ENCODE measurements around the gene KCNJ1. TPM values are rescaled to one million over a fixed set of nuclear protein-coding genes. Genes with fewer than 3 reads are reported as not detected.

KCNJ1 gene
- total RNA-seq (not detected), polyA plus RNA-seq (not detected)

GRCh38 chr11:128867277-128867676, at the start of gene KCNJ1:
Gene KCNJ1, minus strand, starts transcription at chr11:128867296. Its CDS starts 27,053 bp downstream, at chr11:128840243.
- Histone ChIP-seq H3K9me3 (ENCODE audit: low read length) (no peaks in the 10 kb centered on the region), H3K36me3 (ENCODE audit: insufficient read depth, low read length) (no peaks in the 10 kb centered on the region), H3K27ac (ENCODE audit: low read depth, low read length) (no peak within 1 kb of the TSS), H3K27me3 (ENCODE audit: insufficient read depth, low read length, poor library complexity, severe bottlenecking) (no peaks in the 10 kb centered on the region), H3K4me3 (ENCODE audit: low read length) (no peak within 1 kb of the TSS), H3K4me1 (ENCODE audit: insufficient read depth, low read length) (no peaks in the 10 kb centered on the region)
- no peaks in the 10 kb centered on the region for H3K4me1 Mint-ChIP-seq
- ChIA-PET CTCF (no interaction called here), POLR2A (no interaction called here)
- peaks cover 0 to 4% of the 10 kb centered on the region in 2 donors for H3K27me3 Mint-ChIP-seq
- DNase-seq: no peak
- peak within 1 kb of the TSS in 1 of 8 donors; percentile 61 for H3K27ac Mint-ChIP-seq
- no peaks in the 10 kb centered on the region for H3K9me3 Mint-ChIP-seq
- no peaks in the 10 kb centered on the region for H3K36me3 Mint-ChIP-seq
- no peak within 1 kb of the TSS for H3K4me3 Mint-ChIP-seq

- DNase-seq: no peak
- no peaks in the 10 kb centered on the region for H3K9me3 ChIP-seq (ENCODE audit: low read length)
- CTCF ChIA-PET: no interaction called here
- H3K27ac ChIP-seq (ENCODE audit: low read depth, low read length): no peak overlapping the region
- Mint-ChIP-seq H3K27ac (peak overlapping the region in 1 of 8 donors; percentile 21), H3K4me1 (peaks cover 0 to 3% (median 0%) of the 10 kb centered on the region in 3 donors), H3K36me3 (peaks cover 0 to 5% (median 3%) of the 10 kb centered on the region in 3 donors), H3K27me3 (peaks cover 23 to 48% of the 10 kb centered on the region in 2 donors), H3K9me3 (peaks cover 0 to under 1% (median 0%) of the 10 kb centered on the region in 5 donors), H3K4me3 (no peak overlapping the region)
- H3K27me3 ChIP-seq (ENCODE audit: insufficient read depth, low read length, poor library complexity, severe bottlenecking): no peaks in the 10 kb centered on the region
- POLR2A ChIA-PET: no interaction called here
- no peaks in the 10 kb centered on the region for H3K4me1 ChIP-seq (ENCODE audit: insufficient read depth, low read length)
- no peak overlapping the region for H3K4me3 ChIP-seq (ENCODE audit: low read length)
- no peaks in the 10 kb centered on the region for H3K36me3 ChIP-seq (ENCODE audit: insufficient read depth, low read length)
These were observed 49.6 kb upstream of the KCNJ1 start for GRCh38 chr11:128916681-128917080.

- H3K27ac Mint-ChIP-seq: no peak overlapping the region
- peaks cover 0 to 5% (median 3%) of the 10 kb centered on the region in 3 donors for H3K36me3 Mint-ChIP-seq
- Histone ChIP-seq H3K27ac (ENCODE audit: low read depth, low read length) (no peak overlapping the region), H3K9me3 (ENCODE audit: low read length) (no peaks in the 10 kb centered on the region), H3K4me3 (ENCODE audit: low read length) (no peak overlapping the region), H3K27me3 (ENCODE audit: insufficient read depth, low read length, poor library complexity, severe bottlenecking) (no peaks in the 10 kb centered on the region), H3K4me1 (ENCODE audit: insufficient read depth, low read length) (no peaks in the 10 kb centered on the region), H3K36me3 (ENCODE audit: insufficient read depth, low read length) (no peaks in the 10 kb centered on the region)
- peaks cover 0 to 3% (median 0%) of the 10 kb centered on the region in 3 donors for H3K4me1 Mint-ChIP-seq
- no peak overlapping the region for H3K4me3 Mint-ChIP-seq
- ChIA-PET POLR2A (no interaction called here), CTCF (no interaction called here)
- DNase-seq: no peak
- H3K27me3 Mint-ChIP-seq: peaks cover 25 to 51% of the 10 kb centered on the region in 2 donors
- peaks cover 0 to 2% (median 0%) of the 10 kb centered on the region in 5 donors for H3K9me3 Mint-ChIP-seq
These were observed 49.0 kb upstream of the KCNJ1 start for GRCh38 chr11:128916037-128916572.

GRCh38 chr11:128915149-128915521, 48.0 kb upstream of the KCNJ1 start:
- Histone ChIP-seq H3K4me3 (ENCODE audit: low read length) (no peak overlapping the region), H3K27me3 (ENCODE audit: insufficient read depth, low read length, poor library complexity, severe bottlenecking) (no peaks in the 10 kb centered on the region), H3K27ac (ENCODE audit: low read depth, low read length) (no peak overlapping the region), H3K36me3 (ENCODE audit: insufficient read depth, low read length) (no peaks in the 10 kb centered on the region), H3K4me1 (ENCODE audit: insufficient read depth, low read length) (no peaks in the 10 kb centered on the region), H3K9me3 (ENCODE audit: low read length) (no peaks in the 10 kb centered on the region)
- ChIA-PET CTCF (no interaction called here), POLR2A (no interaction called here)
- H3K4me1 Mint-ChIP-seq: peaks cover 0 to 3% (median 0%) of the 10 kb centered on the region in 3 donors
- peaks cover 0 to 2% (median 0%) of the 10 kb centered on the region in 5 donors for H3K9me3 Mint-ChIP-seq
- peaks cover 0 to 5% (median 3%) of the 10 kb centered on the region in 3 donors for H3K36me3 Mint-ChIP-seq
- no peak for DNase-seq
- no peak overlapping the region for H3K27ac Mint-ChIP-seq
- H3K4me3 Mint-ChIP-seq: no peak overlapping the region
- peaks cover 21 to 53% of the 10 kb centered on the region in 2 donors for H3K27me3 Mint-ChIP-seq

GRCh38 chr11:128914216-128915148, 47.4 kb upstream of the KCNJ1 start:
- peaks cover 0 to 3% (median 0%) of the 10 kb centered on the region in 3 donors for H3K4me1 Mint-ChIP-seq
- peaks cover 0 to 2% (median 0%) of the 10 kb centered on the region in 5 donors for H3K9me3 Mint-ChIP-seq
- no peak overlapping the region for H3K4me3 Mint-ChIP-seq
- ChIA-PET POLR2A (no interaction called here), CTCF (no interaction called here)
- no peak overlapping the region for H3K27ac Mint-ChIP-seq
- H3K27me3 Mint-ChIP-seq: peaks cover 25 to 60% of the 10 kb centered on the region in 2 donors
- peaks cover 1% of the 10 kb centered on the region for H3K27me3 ChIP-seq (ENCODE audit: insufficient read depth, low read length, poor library complexity, severe bottlenecking)
- H3K36me3 Mint-ChIP-seq: peaks cover 0 to 5% (median 3%) of the 10 kb centered on the region in 3 donors
- no peaks in the 10 kb centered on the region for H3K4me1 ChIP-seq (ENCODE audit: insufficient read depth, low read length)
- H3K36me3 ChIP-seq (ENCODE audit: insufficient read depth, low read length): no peaks in the 10 kb centered on the region
- no peaks in the 10 kb centered on the region for H3K9me3 ChIP-seq (ENCODE audit: low read length)
- no peak overlapping the region for H3K4me3 ChIP-seq (ENCODE audit: low read length)
- H3K27ac ChIP-seq (ENCODE audit: low read depth, low read length): no peak overlapping the region
- DNase-seq: no peak

GRCh38 chr11:128913806-128914205, 46.7 kb upstream of the KCNJ1 start:
- no peak overlapping the region for H3K4me3 Mint-ChIP-seq
- no peak overlapping the region for H3K27ac Mint-ChIP-seq
- peaks cover 27 to 62% of the 10 kb centered on the region in 2 donors for H3K27me3 Mint-ChIP-seq
- ChIA-PET CTCF (no interaction called here), POLR2A (no interaction called here)
- peaks cover 0 to 5% (median 3%) of the 10 kb centered on the region in 3 donors for H3K36me3 Mint-ChIP-seq
- DNase-seq: no peak
- H3K9me3 Mint-ChIP-seq: peaks cover 0 to 2% (median 0%) of the 10 kb centered on the region in 5 donors
- Histone ChIP-seq H3K27me3 (ENCODE audit: insufficient read depth, low read length, poor library complexity, severe bottlenecking) (peaks cover 8% of the 10 kb centered on the region), H3K9me3 (ENCODE audit: low read length) (no peaks in the 10 kb centered on the region), H3K4me1 (ENCODE audit: insufficient read depth, low read length) (no peaks in the 10 kb centered on the region), H3K4me3 (ENCODE audit: low read length) (no peak overlapping the region), H3K36me3 (ENCODE audit: insufficient read depth, low read length) (no peaks in the 10 kb centered on the region), H3K27ac (ENCODE audit: low read depth, low read length) (no peak overlapping the region)
- peaks cover 0 to 3% (median 0%) of the 10 kb centered on the region in 3 donors for H3K4me1 Mint-ChIP-seq

- no peaks in the 10 kb centered on the region for H3K36me3 ChIP-seq (ENCODE audit: insufficient read depth, low read length)
- Mint-ChIP-seq H3K27me3 (peaks cover 34 to 66% of the 10 kb centered on the region in 2 donors), H3K36me3 (peaks cover 0 to 5% (median 3%) of the 10 kb centered on the region in 3 donors), H3K4me3 (no peak overlapping the region), H3K4me1 (peaks cover 0 to 4% (median 0%) of the 10 kb centered on the region in 3 donors), H3K27ac (no peak overlapping the region), H3K9me3 (peaks cover 0 to 2% (median 0%) of the 10 kb centered on the region in 5 donors)
- ChIA-PET POLR2A (no interaction called here), CTCF (no interaction called here)
- H3K4me3 ChIP-seq (ENCODE audit: low read length): no peak overlapping the region
- no peaks in the 10 kb centered on the region for H3K9me3 ChIP-seq (ENCODE audit: low read length)
- no peaks in the 10 kb centered on the region for H3K4me1 ChIP-seq (ENCODE audit: insufficient read depth, low read length)
- DNase-seq: no peak
- H3K27ac ChIP-seq (ENCODE audit: low read depth, low read length): no peak overlapping the region
- peaks cover 10% of the 10 kb centered on the region for H3K27me3 ChIP-seq (ENCODE audit: insufficient read depth, low read length, poor library complexity, severe bottlenecking)
These were observed 44.6 kb upstream of the KCNJ1 start for GRCh38 chr11:128911701-128912100.

- H3K9me3 ChIP-seq (ENCODE audit: low read length): no peaks in the 10 kb centered on the region
- H3K27ac ChIP-seq (ENCODE audit: low read depth, low read length): no peak overlapping the region
- ChIA-PET CTCF (no interaction called here), POLR2A (no interaction called here)
- no peak for DNase-seq
- Mint-ChIP-seq H3K36me3 (peaks cover 0 to 5% (median 3%) of the 10 kb centered on the region in 3 donors), H3K9me3 (peaks cover 0 to 2% (median 0%) of the 10 kb centered on the region in 5 donors), H3K4me1 (peaks cover under 1 to 5% (median 1%) of the 10 kb centered on the region in 3 donors), H3K27ac (no peak overlapping the region), H3K27me3 (peaks cover 34 to 64% of the 10 kb centered on the region in 2 donors), H3K4me3 (no peak overlapping the region)
- H3K4me1 ChIP-seq (ENCODE audit: insufficient read depth, low read length): peaks cover 2% of the 10 kb centered on the region
- H3K27me3 ChIP-seq (ENCODE audit: insufficient read depth, low read length, poor library complexity, severe bottlenecking): peaks cover 15% of the 10 kb centered on the region
- H3K4me3 ChIP-seq (ENCODE audit: low read length): no peak overlapping the region
- no peaks in the 10 kb centered on the region for H3K36me3 ChIP-seq (ENCODE audit: insufficient read depth, low read length)
These were observed 44.1 kb upstream of the KCNJ1 start for GRCh38 chr11:128911239-128911638.
